Activated T-cell treated with anti-CD3 and anti-CD28 coated beads, Interleukin-2, amount 50 U/mL, for 72 hours (primary cell): Measurements from ENCODE around the gene CTNNA2. TPM values are rescaled to one million over a fixed set of nuclear protein-coding genes. Genes with fewer than 3 reads are reported as not detected.

Experiments
- ATAC-seq, 2 donors: fragments of 150-1000 bp; cut with Tn5 transposase; replicated peaks in 1 of 2; 2 replicates each; pipeline ENCODE4 v1.10.0; 2021; ENCODE audit warnings: moderate library complexity in 2 of 2, mild to moderate bottlenecking in 1 of 2
- DNase-seq, 2 donors: peaks; one replicate each; pipeline ENCODE4 v3.0.0; 2021 to 2022; ENCODE audit warnings: mixed read lengths in 1 of 2
- H3K27ac Mint-ChIP-seq: one replicate; pipeline ENCODE4 v1.8.0; 2022; ENCODE audit warnings: mild to moderate bottlenecking, moderate library complexity, mixed read lengths
- H3K27me3 Mint-ChIP-seq: one replicate; pipeline ENCODE4 v1.8.0; 2022; ENCODE audit warnings: low read depth, mixed read lengths
- H3K36me3 Mint-ChIP-seq, 2 donors: one replicate each; pipeline ENCODE4 v1.8.0; 2022; ENCODE audit warnings: mixed read lengths in 2 of 2, mild to moderate bottlenecking in 1 of 2; ENCODE audit not compliant: insufficient read depth in 2 of 2
- H3K4me1 Mint-ChIP-seq: one replicate; pipeline ENCODE4 v1.8.0; 2022; ENCODE audit warnings: low read depth, mixed read lengths
- H3K4me3 Mint-ChIP-seq, 2 donors: one replicate each; pipeline ENCODE4 v1.8.0; 2022; ENCODE audit warnings: mild to moderate bottlenecking in 2 of 2, mixed read lengths in 2 of 2, moderate library complexity in 2 of 2
- H3K9me3 Mint-ChIP-seq, 2 donors: one replicate each; pipeline ENCODE4 v1.8.0; 2022; ENCODE audit warnings: mixed read lengths in 2 of 2
- total RNA-seq, 2 donors: library from RNA; stranded (reverse); gene quantifications; one replicate each; pipeline ENCODE4 v1.2.3, GENCODE V29; 2022

The CTNNA2 gene
- total RNA-seq, 2 donors from 2014 or later = not detected

DNA sequence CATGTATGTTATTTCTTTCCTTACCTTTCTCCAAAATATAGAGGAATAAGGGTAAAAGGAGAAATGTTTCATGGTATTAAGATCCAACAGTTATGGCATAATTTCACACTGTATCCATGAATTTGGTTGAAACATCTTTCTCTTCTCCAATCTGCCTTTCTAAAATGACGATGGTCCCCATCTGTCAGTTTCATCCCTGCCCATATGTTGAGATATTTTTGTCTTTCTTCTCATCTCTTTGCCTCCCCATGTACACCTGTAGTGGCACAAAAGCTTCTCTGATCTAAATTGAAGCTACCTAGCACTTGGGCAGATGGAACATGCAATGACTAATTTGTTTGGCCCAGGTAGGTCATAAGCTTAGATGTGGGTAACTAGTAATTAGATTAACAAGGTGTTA, 882.4 kb downstream of the CTNNA2 start:
- H3K27ac Mint-ChIP-seq = no peak overlapping the region
- H3K36me3 Mint-ChIP-seq = peaks cover 0 to 2% of the 10 kb centered on the region in 2 donors

GRCh38 chr2:80396276-80396675, 883.4 kb downstream of the CTNNA2 start:
- Mint-ChIP-seq H3K4me1 (no peaks in the 10 kb centered on the region), H3K4me3 (no peak overlapping the region), H3K36me3 (peaks cover 0 to 2% of the 10 kb centered on the region in 2 donors), H3K27me3 (no peaks in the 10 kb centered on the region), H3K9me3 (peaks cover 3 to 6% of the 10 kb centered on the region in 2 donors), H3K27ac (no peak overlapping the region)
- ATAC-seq (no peak), DNase-seq (no peak)

More for the DNA sequence above, 882.4 kb downstream of the CTNNA2 start:
- no peaks in the 10 kb centered on the region for H3K4me1 Mint-ChIP-seq
- ATAC-seq (no peak), DNase-seq (no peak)
- peaks cover 0 to 8% of the 10 kb centered on the region in 2 donors for H3K9me3 Mint-ChIP-seq
- H3K27me3 Mint-ChIP-seq = no peaks in the 10 kb centered on the region
- no peak overlapping the region for H3K4me3 Mint-ChIP-seq

DNA sequence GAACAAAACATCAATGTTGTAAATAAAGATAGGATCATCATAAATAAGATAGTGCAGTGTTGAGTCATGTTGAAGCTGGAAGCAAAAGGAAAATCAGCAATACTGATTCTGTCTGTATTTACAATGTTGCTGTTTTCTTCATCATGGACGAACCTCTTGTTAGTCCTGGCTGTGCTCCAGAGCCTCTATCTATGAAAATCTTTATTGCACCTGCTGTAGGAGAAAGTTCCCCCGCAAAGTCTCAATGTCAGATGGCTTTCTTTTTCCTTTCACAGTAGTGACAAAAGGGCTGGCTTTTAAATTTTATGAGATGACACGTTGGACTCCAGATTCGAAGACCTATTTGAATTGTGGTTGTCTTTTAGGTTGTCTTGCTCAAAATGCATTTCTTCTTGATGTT, 890.2 kb downstream of the CTNNA2 start:
- H3K4me3 Mint-ChIP-seq = no peak overlapping the region
- ATAC-seq = no peak
- no peaks in the 10 kb centered on the region for H3K36me3 Mint-ChIP-seq
- H3K9me3 Mint-ChIP-seq = peaks cover 3 to 6% of the 10 kb centered on the region in 2 donors
- H3K27ac Mint-ChIP-seq = no peak overlapping the region
- no peaks in the 10 kb centered on the region for H3K27me3 Mint-ChIP-seq
- no peaks in the 10 kb centered on the region for H3K4me1 Mint-ChIP-seq
- DNase-seq = no peak

GRCh38 chr2:80407377-80407776, 894.5 kb downstream of the CTNNA2 start:
- Mint-ChIP-seq H3K9me3 (peaks cover 3 to 6% of the 10 kb centered on the region in 2 donors), H3K4me1 (no peaks in the 10 kb centered on the region), H3K27me3 (no peaks in the 10 kb centered on the region), H3K36me3 (no peaks in the 10 kb centered on the region), H3K27ac (no peak overlapping the region), H3K4me3 (no peak overlapping the region)
- no peak for ATAC-seq
- DNase-seq = no peak

- Mint-ChIP-seq H3K4me1 (no peaks in the 10 kb centered on the region), H3K4me3 (no peak overlapping the region), H3K9me3 (peaks cover 9 to 11% of the 10 kb centered on the region in 2 donors), H3K36me3 (no peaks in the 10 kb centered on the region), H3K27ac (no peak overlapping the region), H3K27me3 (no peaks in the 10 kb centered on the region)
- DNase-seq (no peak), ATAC-seq (no peak)
These were observed 897.5 kb downstream of the CTNNA2 start for GRCh38 chr2:80410346-80410745.

GRCh38 chr2:80413136-80413535, 900.3 kb downstream of the CTNNA2 start:
- H3K9me3 Mint-ChIP-seq = peaks cover 9 to 11% of the 10 kb centered on the region in 2 donors
- ATAC-seq = no peak

GRCh38 chr2:80417737-80418136, 904.9 kb downstream of the CTNNA2 start:
- Mint-ChIP-seq H3K4me3 (no peak overlapping the region), H3K9me3 (peaks cover 9 to 10% of the 10 kb centered on the region in 2 donors), H3K27me3 (no peaks in the 10 kb centered on the region), H3K4me1 (no peaks in the 10 kb centered on the region), H3K36me3 (no peaks in the 10 kb centered on the region), H3K27ac (no peak overlapping the region)
- no peak for DNase-seq
- ATAC-seq = no peak

More at GRCh38 chr2:80413136-80413535, 900.3 kb downstream of the CTNNA2 start:
- Mint-ChIP-seq H3K27me3 (no peaks in the 10 kb centered on the region), H3K27ac (no peak overlapping the region), H3K4me1 (no peaks in the 10 kb centered on the region), H3K36me3 (no peaks in the 10 kb centered on the region), H3K4me3 (no peak overlapping the region)
- DNase-seq = no peak

- Mint-ChIP-seq H3K4me3 (no peak overlapping the region), H3K9me3 (peaks cover 5 to 6% of the 10 kb centered on the region in 2 donors), H3K27me3 (no peaks in the 10 kb centered on the region), H3K4me1 (no peaks in the 10 kb centered on the region), H3K27ac (no peak overlapping the region), H3K36me3 (peaks cover 0 to 1% of the 10 kb centered on the region in 2 donors)
- no peak for DNase-seq
- no peak for ATAC-seq
These were observed 907.8 kb downstream of the CTNNA2 start for GRCh38 chr2:80420530-80421208.

- no peak overlapping the region for H3K27ac Mint-ChIP-seq
- H3K27me3 Mint-ChIP-seq = no peaks in the 10 kb centered on the region
- DNase-seq (no peak), ATAC-seq (no peak)
- H3K9me3 Mint-ChIP-seq = peaks cover 10 to 16% of the 10 kb centered on the region in 2 donors
- H3K36me3 Mint-ChIP-seq = peaks cover 0 to 3% of the 10 kb centered on the region in 2 donors
- H3K4me3 Mint-ChIP-seq = no peak overlapping the region
- no peaks in the 10 kb centered on the region for H3K4me1 Mint-ChIP-seq
These were observed 916.4 kb downstream of the CTNNA2 start for GRCh38 chr2:80429251-80429650.

GRCh38 chr2:80437959-80438358, 925.1 kb downstream of the CTNNA2 start:
- Mint-ChIP-seq H3K4me3 (no peak overlapping the region), H3K36me3 (peaks cover 0 to 2% of the 10 kb centered on the region in 2 donors), H3K27ac (no peak overlapping the region), H3K27me3 (no peaks in the 10 kb centered on the region), H3K9me3 (peaks cover 6 to 8% of the 10 kb centered on the region in 2 donors), H3K4me1 (no peaks in the 10 kb centered on the region)
- DNase-seq = no peak
- no peak for ATAC-seq

DNA sequence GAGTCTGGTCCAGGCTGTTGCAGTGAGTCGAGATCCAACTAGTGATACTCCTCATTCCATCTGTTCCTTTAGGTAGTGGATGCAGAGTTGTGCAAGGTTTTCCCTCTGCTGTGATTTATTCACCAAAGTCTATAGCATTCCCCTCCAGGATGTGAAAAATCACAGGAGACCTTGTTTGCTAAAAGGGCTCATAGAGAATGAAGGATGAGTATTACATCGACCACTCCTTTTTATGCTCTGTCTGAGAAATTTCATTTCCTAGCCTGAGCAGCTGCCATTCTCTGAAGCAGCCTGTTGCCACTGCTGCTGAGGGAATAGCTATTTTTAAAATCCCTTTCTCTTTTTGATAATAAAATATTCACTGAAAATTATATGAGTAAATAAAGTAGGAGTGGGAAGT, 925.8 kb downstream of the CTNNA2 start:
- no peak overlapping the region for H3K4me3 Mint-ChIP-seq
- no peaks in the 10 kb centered on the region for H3K4me1 Mint-ChIP-seq
- no peaks in the 10 kb centered on the region for H3K27me3 Mint-ChIP-seq
- H3K27ac Mint-ChIP-seq = no peak overlapping the region
- H3K9me3 Mint-ChIP-seq = peaks cover 7 to 9% of the 10 kb centered on the region in 2 donors
- DNase-seq = no peak
- H3K36me3 Mint-ChIP-seq = peaks cover 0 to 2% of the 10 kb centered on the region in 2 donors
- ATAC-seq = no peak

DNA sequence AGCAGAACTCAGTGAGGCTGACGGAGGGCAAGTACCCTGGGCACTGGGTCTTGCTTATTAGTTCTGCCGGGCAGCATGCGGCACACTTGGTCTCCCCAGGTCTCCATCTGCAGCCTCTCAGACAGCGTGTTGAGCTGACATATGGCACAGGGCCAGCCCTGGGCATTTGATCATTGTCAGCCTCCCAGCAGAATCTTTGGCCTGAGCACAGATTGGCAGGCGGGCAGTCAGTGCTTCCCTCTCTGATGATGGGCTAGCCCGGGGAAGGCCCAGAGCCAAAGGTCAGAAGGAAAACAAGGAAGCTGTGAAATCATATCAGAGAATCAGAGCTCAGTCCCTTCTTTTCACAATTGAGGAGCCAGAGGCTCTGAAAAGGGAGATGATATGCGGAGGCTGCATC, 941.8 kb downstream of the CTNNA2 start:
- H3K36me3 Mint-ChIP-seq = no peaks in the 10 kb centered on the region
- no peaks in the 10 kb centered on the region for H3K27me3 Mint-ChIP-seq
- no peak overlapping the region for H3K4me3 Mint-ChIP-seq
- no peaks in the 10 kb centered on the region for H3K4me1 Mint-ChIP-seq
- ATAC-seq (no peak), DNase-seq (no peak)
- peaks cover 9 to 11% of the 10 kb centered on the region in 2 donors for H3K9me3 Mint-ChIP-seq
- H3K27ac Mint-ChIP-seq = no peak overlapping the region

- no peak for DNase-seq
- Mint-ChIP-seq H3K4me3 (no peak overlapping the region), H3K27me3 (no peaks in the 10 kb centered on the region), H3K27ac (no peak overlapping the region), H3K4me1 (no peaks in the 10 kb centered on the region), H3K36me3 (no peaks in the 10 kb centered on the region), H3K9me3 (peaks cover 11 to 16% of the 10 kb centered on the region in 2 donors)
- ATAC-seq = no peak
These were observed 946.2 kb downstream of the CTNNA2 start for GRCh38 chr2:80459028-80459427.
